Measurements from ENCODE around the gene TMEM273.

Gene TMEM273

GRCh38 chr10:49135575-49136313 is 52.4 kb downstream of the TMEM273 start:
- Histone ChIP-seq H3K36me3 (ENCODE audit: control insufficient read depth, insufficient read depth, low read length, severe bottlenecking) (no peaks in the 10 kb centered on the region), H3K27me3 (replicated peaks; ENCODE audit: control insufficient read depth, insufficient read depth, low read length) (peaks cover 11% of the 10 kb centered on the region), H3K4me1 (ENCODE audit: control insufficient read depth, insufficient read depth, low read length) (peaks cover 36% of the 10 kb centered on the region), H3K4me3 (ENCODE audit: low read length) (no peak overlapping the region), H3K9ac (ENCODE audit: low read length) (no peak overlapping the region), H3K9me3 (ENCODE audit: control insufficient read depth, low read length) (no peaks in the 10 kb centered on the region)
- DNase-seq (ENCODE audit: low read depth) = no peak

GRCh38 chr10:49134327-49134726 is 53.9 kb downstream of the TMEM273 start:
- no peak for DNase-seq (ENCODE audit: low read depth)
- H3K9me3 ChIP-seq (ENCODE audit: control insufficient read depth, low read length) = no peaks in the 10 kb centered on the region

GRCh38 chr10:49133706-49134248 is 54.4 kb downstream of the TMEM273 start, which contains the start of gene FAM170B:
Gene FAM170B, minus strand, starts transcription at chr10:49134021. Its CDS starts 103 bp downstream, at chr10:49133918.
- no peak for DNase-seq (ENCODE audit: low read depth)

More at GRCh38 chr10:49134327-49134726, 53.9 kb downstream of the TMEM273 start:
- Histone ChIP-seq H3K4me3 (ENCODE audit: low read length) (no peak overlapping the region), H3K27me3 (replicated peaks; ENCODE audit: control insufficient read depth, insufficient read depth, low read length) (peaks cover 17% of the 10 kb centered on the region), H3K4me1 (ENCODE audit: control insufficient read depth, insufficient read depth, low read length) (peaks cover 22% of the 10 kb centered on the region), H3K9ac (ENCODE audit: low read length) (no peak overlapping the region), H3K36me3 (ENCODE audit: control insufficient read depth, insufficient read depth, low read length, severe bottlenecking) (no peaks in the 10 kb centered on the region)

GRCh38 chr10:49132362-49132737 is 55.8 kb downstream of the TMEM273 start:
- no peak overlapping the region for H3K9ac ChIP-seq (ENCODE audit: low read length)
- no peak overlapping the region for H3K4me3 ChIP-seq (ENCODE audit: low read length)
- no peaks in the 10 kb centered on the region for H3K36me3 ChIP-seq (ENCODE audit: control insufficient read depth, insufficient read depth, low read length, severe bottlenecking)
- no peak for DNase-seq (ENCODE audit: low read depth)
- peaks cover 8% of the 10 kb centered on the region for H3K4me1 ChIP-seq (ENCODE audit: control insufficient read depth, insufficient read depth, low read length)
- H3K9me3 ChIP-seq (ENCODE audit: control insufficient read depth, low read length) = no peaks in the 10 kb centered on the region
- peaks cover 17% of the 10 kb centered on the region for H3K27me3 ChIP-seq (replicated peaks; ENCODE audit: control insufficient read depth, insufficient read depth, low read length)

More at GRCh38 chr10:49133706-49134248, 54.4 kb downstream of the TMEM273 start, which contains the start of gene FAM170B:
- Histone ChIP-seq H3K4me3 (ENCODE audit: low read length) (no peak within 1 kb of the TSS), H3K4me1 (ENCODE audit: control insufficient read depth, insufficient read depth, low read length) (peaks cover 16% of the 10 kb centered on the region), H3K36me3 (ENCODE audit: control insufficient read depth, insufficient read depth, low read length, severe bottlenecking) (no peaks in the 10 kb centered on the region), H3K9ac (ENCODE audit: low read length) (no peak within 1 kb of the TSS), H3K27me3 (replicated peaks; ENCODE audit: control insufficient read depth, insufficient read depth, low read length) (peaks cover 17% of the 10 kb centered on the region), H3K9me3 (ENCODE audit: control insufficient read depth, low read length) (no peaks in the 10 kb centered on the region)

GRCh38 chr10:49131507-49132361 is 56.5 kb downstream of the TMEM273 start:
- Histone ChIP-seq H3K27me3 (replicated peaks; ENCODE audit: control insufficient read depth, insufficient read depth, low read length) (peaks cover 17% of the 10 kb centered on the region), H3K4me3 (ENCODE audit: low read length) (no peak overlapping the region), H3K9ac (ENCODE audit: low read length) (no peak overlapping the region), H3K36me3 (ENCODE audit: control insufficient read depth, insufficient read depth, low read length, severe bottlenecking) (no peaks in the 10 kb centered on the region), H3K4me1 (ENCODE audit: control insufficient read depth, insufficient read depth, low read length) (peaks cover 8% of the 10 kb centered on the region), H3K9me3 (ENCODE audit: control insufficient read depth, low read length) (no peaks in the 10 kb centered on the region)
- no peak for DNase-seq (ENCODE audit: low read depth)

GRCh38 chr10:49129376-49129775 is 58.8 kb downstream of the TMEM273 start:
- Histone ChIP-seq H3K4me1 (ENCODE audit: control insufficient read depth, insufficient read depth, low read length) (no peaks in the 10 kb centered on the region), H3K9ac (ENCODE audit: low read length) (no peak overlapping the region)
- no peak for DNase-seq (ENCODE audit: low read depth)

GRCh38 chr10:49128854-49129253 is 59.3 kb downstream of the TMEM273 start:
- Histone ChIP-seq H3K4me3 (ENCODE audit: low read length) (no peak overlapping the region), H3K27me3 (replicated peaks; ENCODE audit: control insufficient read depth, insufficient read depth, low read length) (peaks cover 15% of the 10 kb centered on the region), H3K9me3 (ENCODE audit: control insufficient read depth, low read length) (no peaks in the 10 kb centered on the region), H3K4me1 (ENCODE audit: control insufficient read depth, insufficient read depth, low read length) (no peaks in the 10 kb centered on the region), H3K36me3 (ENCODE audit: control insufficient read depth, insufficient read depth, low read length, severe bottlenecking) (no peaks in the 10 kb centered on the region), H3K9ac (ENCODE audit: low read length) (no peak overlapping the region)
- no peak for DNase-seq (ENCODE audit: low read depth)

More at GRCh38 chr10:49129376-49129775, 58.8 kb downstream of the TMEM273 start:
- Histone ChIP-seq H3K9me3 (ENCODE audit: control insufficient read depth, low read length) (no peaks in the 10 kb centered on the region), H3K27me3 (replicated peaks; ENCODE audit: control insufficient read depth, insufficient read depth, low read length) (peaks cover 17% of the 10 kb centered on the region), H3K4me3 (ENCODE audit: low read length) (no peak overlapping the region), H3K36me3 (ENCODE audit: control insufficient read depth, insufficient read depth, low read length, severe bottlenecking) (no peaks in the 10 kb centered on the region)

GRCh38 chr10:49123981-49124950 is 63.9 kb downstream of the TMEM273 start:
- H3K4me3 ChIP-seq (ENCODE audit: low read length) = no peak overlapping the region
- H3K9me3 ChIP-seq (ENCODE audit: control insufficient read depth, low read length) = no peaks in the 10 kb centered on the region
- H3K36me3 ChIP-seq (ENCODE audit: control insufficient read depth, insufficient read depth, low read length, severe bottlenecking) = no peaks in the 10 kb centered on the region
- no peak for DNase-seq (ENCODE audit: low read depth)
- H3K4me1 ChIP-seq (ENCODE audit: control insufficient read depth, insufficient read depth, low read length) = no peaks in the 10 kb centered on the region
- H3K27me3 ChIP-seq (replicated peaks; ENCODE audit: control insufficient read depth, insufficient read depth, low read length) = no peaks in the 10 kb centered on the region
- no peak overlapping the region for H3K9ac ChIP-seq (ENCODE audit: low read length)

GRCh38 chr10:49120911-49121310 is 67.3 kb downstream of the TMEM273 start:
- Histone ChIP-seq H3K36me3 (ENCODE audit: control insufficient read depth, insufficient read depth, low read length, severe bottlenecking) (no peaks in the 10 kb centered on the region), H3K9me3 (ENCODE audit: control insufficient read depth, low read length) (no peaks in the 10 kb centered on the region), H3K9ac (ENCODE audit: low read length) (no peak overlapping the region), H3K4me1 (ENCODE audit: control insufficient read depth, insufficient read depth, low read length) (peaks cover 11% of the 10 kb centered on the region), H3K27me3 (replicated peaks; ENCODE audit: control insufficient read depth, insufficient read depth, low read length) (no peaks in the 10 kb centered on the region), H3K4me3 (ENCODE audit: low read length) (no peak overlapping the region)
- no peak for DNase-seq (ENCODE audit: low read depth)

- H3K4me1 ChIP-seq (ENCODE audit: control insufficient read depth, insufficient read depth, low read length) = peaks cover 11% of the 10 kb centered on the region
- no peak overlapping the region for H3K4me3 ChIP-seq (ENCODE audit: low read length)
- no peak for DNase-seq (ENCODE audit: low read depth)
Observed at GRCh38 chr10:49119746-49120145, 68.4 kb downstream of the TMEM273 start.

More at GRCh38 chr10:49119746-49120145, 68.4 kb downstream of the TMEM273 start:
- Histone ChIP-seq H3K36me3 (ENCODE audit: control insufficient read depth, insufficient read depth, low read length, severe bottlenecking) (no peaks in the 10 kb centered on the region), H3K9me3 (ENCODE audit: control insufficient read depth, low read length) (no peaks in the 10 kb centered on the region), H3K9ac (ENCODE audit: low read length) (no peak overlapping the region), H3K27me3 (replicated peaks; ENCODE audit: control insufficient read depth, insufficient read depth, low read length) (no peaks in the 10 kb centered on the region)

All from adipocyte (in vitro differentiated cells).